Endometrial microvascular endothelial cells (primary cell): Measurements from ENCODE around the gene PNMA5. TPM values are rescaled to one million over a fixed set of nuclear protein-coding genes. Genes with fewer than 3 reads are reported as not detected.
"Not testable (repeated sequence)": the region's sequence is repeated elsewhere in the genome, so short reads cannot be mapped to it uniquely, and the experiment has no call there.

Experiments used
- in situ Hi-C: cut with HindIII; loops from 2 replicates; pipeline ENCODE4 v1.10.0; 2017; ENCODE audit warnings: low sequenced_read_pairs, low pct_unique_long_range_greater_than_20kb; ENCODE audit errors: inconsistent ontology term
- total RNA-seq: library from RNA; depleted of rRNA; stranded (reverse); fragments of >200 nt; gene quantifications from one replicate; pipeline ENCODE4 v1.2.3, GENCODE V29; 2015; ENCODE audit errors: inconsistent ontology term

PNMA5 gene
- total RNA-seq: not detected

DNA sequence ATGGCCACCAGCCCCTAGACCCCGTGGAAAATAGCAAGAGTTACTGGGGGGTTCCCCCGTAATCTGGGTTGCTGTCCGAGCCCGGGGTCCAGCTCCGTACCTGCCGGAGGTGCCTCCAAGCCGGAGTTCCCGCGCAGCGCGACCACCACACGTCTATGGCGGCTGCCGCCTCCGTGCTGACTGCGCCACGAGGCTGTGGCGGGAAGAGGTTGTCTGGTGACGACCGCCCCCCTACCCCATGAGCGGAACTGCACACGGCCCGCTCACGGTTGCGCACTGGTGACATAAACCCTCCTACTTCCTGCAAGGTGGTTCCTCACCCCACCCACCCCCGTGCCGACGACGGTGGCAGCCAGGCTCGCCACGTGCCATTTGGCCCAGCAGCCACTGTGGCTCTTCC, at the start of gene PNMA5:
TSS of gene PNMA5 (minus strand) at position 184 of the 400 bp plus-strand sequence. CDS start 2,518 bp downstream, outside the sequence.
- in situ Hi-C loops: no loop called here

DNA sequence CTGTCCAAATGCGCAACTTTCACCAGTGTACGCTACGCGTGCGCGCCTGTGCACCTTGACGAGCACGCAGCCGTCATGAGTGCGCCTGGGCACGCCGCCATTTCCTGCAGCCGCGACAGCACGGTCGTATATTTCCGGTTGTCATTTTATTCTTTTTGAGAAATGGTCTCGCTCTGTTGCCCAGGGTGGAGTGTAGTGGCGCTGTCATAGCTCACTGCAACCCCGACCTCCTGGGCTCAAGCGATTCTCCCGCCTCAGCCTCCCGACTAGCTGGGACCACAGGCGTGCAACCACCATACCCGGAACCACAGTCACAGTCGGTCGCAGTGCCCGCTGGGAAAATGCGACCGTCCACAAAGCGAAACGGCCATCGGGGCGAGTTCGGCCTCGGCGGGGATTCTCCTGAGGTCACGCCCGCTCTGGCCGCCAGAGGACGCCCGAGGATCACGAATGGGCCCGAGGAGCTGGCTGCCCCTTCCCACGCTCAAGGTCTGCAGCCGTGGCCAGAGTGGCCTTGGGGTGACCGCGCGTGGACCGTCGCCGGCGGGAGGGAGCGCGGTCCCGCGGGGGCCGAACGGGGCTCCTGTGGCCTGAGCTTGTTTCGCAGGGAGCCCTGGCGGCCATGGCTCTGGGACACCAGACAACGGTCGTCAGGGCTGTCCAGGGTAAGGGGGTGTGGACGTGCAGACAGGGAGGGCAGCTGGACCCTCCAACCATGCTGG, 38.6 kb upstream of the PNMA5 start:
- in situ Hi-C loops: no loop called here

DNA sequence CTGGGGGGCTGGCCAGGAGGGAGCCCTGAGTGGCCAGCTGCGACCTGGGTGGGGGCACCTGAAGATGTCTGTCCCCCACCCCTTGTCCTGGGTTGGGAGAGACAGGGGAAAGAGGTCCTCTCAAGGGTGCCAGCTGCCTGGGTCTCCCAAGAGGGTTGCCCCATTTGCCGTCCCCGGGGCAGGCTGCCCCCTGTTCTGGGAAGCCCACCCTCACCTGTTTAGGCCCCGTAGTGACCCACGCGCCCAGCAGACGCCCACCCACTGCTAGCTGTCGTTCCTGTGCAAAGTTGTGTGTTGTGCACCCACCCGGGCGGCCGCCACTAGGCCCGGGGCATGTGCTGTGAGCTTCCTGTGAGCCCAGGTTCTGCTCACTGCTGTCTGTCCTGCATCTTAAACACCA, 36.9 kb upstream of the PNMA5 start:
- in situ Hi-C loops: no loop called here

DNA sequence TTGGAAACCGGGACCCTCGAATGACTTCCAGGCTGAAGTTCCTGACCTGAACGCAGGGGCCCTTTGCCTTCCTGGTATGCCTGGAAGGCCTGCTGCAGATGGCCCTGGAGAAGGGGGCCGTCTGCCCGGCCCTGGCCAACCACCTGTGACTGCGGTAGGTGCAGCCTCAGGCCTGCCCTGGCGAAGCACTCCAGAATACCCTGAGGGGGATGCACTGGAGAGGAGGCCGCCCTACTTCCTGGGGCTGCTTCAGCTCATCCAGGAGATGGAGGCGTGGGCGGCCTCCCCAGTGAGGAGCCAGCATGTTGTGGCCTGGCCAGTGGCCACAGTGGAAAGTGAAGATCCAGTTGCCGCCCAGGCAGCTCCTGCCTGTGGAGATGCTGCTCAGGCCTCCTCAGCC, 36.0 kb upstream of the PNMA5 start:
- in situ Hi-C loops: no loop called here

DNA sequence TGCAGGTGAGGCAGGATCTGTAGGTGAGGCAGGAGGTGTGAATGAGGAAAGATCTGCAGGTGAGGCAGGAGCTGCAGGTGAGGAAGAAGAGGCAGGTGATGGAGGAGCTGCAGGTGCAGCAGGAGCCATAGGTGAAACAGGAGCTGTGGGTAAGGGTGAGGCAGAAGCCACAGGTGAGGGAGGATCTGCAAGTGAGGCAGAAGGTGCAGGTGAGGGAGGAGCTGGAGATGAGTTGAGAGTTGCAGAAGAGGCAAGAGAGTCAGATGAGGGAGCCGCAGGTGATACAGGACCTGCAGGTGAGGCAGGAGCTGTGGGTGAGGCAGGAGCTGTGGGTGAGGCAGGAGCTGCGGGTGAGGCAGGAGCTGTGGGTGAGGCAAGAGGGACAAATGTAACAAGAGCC, 35.2 kb upstream of the PNMA5 start:
- in situ Hi-C loops: no loop called here

DNA sequence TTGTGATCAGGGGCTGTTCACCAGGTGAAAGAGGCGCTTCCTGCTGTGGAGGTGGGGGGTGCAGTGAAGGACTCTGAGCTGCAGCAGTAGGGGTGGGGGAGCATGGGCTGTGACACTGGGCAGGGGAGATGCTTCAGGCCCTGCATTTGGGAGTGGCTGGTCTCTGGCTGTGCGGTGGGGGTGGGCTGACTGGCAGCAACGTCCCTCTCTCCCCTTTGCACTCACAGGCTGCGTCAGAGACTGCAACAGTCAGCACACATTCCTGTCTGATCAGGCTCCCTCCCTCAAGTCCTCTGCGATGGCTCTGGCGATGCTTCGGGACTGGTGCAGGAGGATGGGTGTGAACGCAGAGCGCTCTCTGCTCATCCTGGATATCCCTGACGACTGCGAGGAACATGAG, 34.6 kb upstream of the PNMA5 start:
- in situ Hi-C loops: not testable (repeated sequence)

DNA sequence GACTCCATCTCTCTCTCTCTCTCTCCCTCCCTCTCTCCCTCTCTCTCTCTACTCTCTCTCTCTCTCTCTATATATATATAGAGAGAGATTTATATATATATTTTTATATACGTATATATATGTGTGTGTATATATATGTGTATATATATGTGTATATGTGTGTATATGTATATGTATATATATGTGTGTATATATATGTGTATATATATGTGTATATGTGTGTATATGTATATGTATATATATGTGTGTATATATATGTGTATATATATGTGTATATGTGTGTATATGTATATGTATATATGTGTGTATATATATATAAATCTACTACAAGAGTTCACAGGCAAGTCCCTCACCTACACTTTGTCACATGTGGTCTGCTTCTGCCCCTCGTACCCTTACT, 32.6 kb upstream of the PNMA5 start:
- in situ Hi-C loops: not testable (repeated sequence)

DNA sequence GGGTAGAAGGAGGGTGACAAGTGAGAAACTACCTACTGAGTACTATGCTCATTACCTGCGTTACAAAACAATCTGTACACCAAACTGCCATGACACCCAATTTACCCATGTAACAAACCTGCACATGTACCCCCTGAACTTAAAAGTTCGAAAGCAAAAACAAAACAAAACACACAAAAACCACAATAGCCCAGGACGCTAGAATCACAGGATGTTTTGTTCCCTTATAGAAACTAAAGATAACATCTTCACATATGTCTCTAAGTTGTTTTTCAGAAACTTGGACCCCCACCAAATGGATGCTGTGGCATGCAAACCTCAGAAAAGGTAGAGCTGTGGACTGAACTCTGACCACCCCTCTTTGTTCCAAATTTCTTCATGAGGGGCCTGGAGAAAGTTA, 25.2 kb upstream of the PNMA5 start:
- in situ Hi-C loops: no loop called here

DNA sequence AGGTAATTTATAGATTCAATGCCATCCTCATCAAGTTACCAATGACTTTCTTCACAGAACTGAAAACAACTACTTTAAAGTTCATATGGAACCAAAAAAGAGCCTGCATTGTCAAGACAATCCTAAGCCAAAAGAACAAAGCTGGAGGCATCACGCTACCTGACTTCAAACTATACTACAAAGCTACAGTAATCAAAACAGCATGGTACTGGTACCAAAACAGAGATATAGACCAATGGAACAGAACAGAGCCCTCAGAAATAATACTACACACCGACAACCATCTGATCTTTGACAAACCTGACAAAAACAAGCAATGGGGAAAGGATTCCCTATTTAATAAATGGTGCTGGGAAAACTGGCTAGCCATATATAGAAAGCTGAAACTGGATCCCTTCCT, 23.3 kb upstream of the PNMA5 start:
- in situ Hi-C loops: not testable (repeated sequence)

DNA sequence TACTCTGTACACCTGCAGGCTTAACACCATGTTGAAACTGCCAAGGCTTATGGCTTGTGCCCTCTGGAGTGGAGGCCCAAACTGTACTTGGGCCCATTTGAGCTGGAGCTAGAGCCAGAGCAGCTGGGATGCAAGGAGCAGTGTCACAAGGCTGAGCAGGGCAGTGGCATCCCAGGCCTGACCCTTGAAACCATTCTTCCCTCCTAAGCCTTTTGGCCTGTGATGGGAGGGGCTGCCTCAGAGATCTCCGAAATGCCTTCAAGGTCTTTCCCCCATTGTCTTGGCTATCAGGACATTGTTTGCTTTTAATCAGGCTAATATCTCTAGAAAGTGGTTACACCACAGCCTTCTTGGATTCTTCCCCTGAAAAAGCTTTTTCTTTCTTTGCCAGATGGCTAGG, 10.9 kb upstream of the PNMA5 start:
- in situ Hi-C loops: no loop called here

DNA sequence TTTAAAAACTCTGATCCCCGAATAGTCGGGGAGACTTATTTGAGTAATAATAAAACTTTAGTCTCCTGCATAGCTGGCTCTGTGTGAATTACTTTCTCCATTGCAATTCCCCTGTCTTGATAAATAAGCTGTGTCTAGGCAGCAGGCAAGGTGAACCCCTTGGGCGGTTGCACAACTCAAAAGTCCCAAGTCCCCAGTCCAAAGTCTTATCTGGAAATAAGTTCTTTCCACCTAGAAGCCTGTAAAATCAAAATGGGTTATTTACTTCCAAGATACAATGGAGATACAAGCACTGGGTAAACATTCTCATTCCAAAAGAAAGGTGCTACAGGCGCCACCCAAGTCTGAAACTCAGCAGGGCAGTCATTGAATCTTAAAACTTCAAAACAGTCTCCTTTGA, 10.1 kb upstream of the PNMA5 start:
- in situ Hi-C loops: no loop called here

DNA sequence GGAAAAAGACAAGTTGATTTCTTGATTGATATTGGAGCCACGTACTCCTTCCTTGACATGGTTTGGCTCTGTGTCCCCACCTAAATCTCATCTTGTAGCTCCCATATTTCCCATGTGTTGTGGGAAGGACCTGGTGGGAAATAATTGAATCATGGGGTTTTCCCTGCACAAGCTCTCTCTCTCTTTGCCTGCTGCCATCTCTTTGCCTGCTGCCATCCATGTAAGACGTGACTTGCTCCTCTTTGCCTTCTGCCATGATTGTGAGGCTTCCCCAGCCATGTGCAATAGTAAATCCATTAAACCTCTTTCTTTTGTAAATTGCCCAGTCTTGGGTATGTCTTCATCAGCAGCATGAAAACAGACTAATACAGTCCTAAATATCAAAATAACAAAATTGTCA, 8.3 kb upstream of the PNMA5 start:
- in situ Hi-C loops: not testable (repeated sequence)

DNA sequence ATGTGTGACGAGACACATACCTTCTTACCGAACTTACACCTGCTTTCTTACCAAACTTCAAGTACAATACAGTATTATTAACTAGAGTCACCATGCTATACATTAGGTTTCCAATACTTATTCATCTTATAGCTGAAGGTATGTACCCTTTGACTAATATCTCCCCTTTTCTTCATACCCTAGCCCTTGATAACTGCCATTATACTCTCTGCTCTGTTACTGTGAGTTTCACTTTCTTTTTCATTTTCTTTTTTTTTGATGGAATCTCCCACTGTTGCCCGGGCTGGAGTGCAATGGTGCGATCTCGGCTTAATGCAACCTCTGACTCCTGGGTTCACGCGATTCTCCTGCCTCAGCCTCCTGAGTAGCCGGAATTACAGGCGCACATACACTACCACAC, 3.4 kb upstream of the PNMA5 start:
- in situ Hi-C loops: no loop called here

DNA sequence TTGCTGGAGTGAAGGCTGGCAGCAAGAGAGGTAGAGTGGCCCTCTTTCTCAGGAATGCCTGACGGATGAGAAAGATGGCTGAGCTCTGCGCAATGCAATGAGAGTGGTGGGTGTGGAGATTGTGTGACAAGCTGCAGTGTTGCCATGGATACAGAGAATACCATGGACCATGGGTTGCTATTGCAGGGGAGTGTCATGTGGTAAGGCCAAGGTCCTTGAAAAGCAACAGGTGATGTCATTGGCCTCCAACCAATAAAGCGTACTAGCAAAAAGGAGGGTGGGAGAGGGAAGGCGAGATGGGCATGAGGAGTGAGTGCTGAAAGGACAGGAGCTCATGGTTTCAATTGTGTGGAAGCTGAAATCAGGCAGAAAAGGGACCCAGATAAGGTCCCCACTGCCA, 1.8 kb downstream of the PNMA5 start:
- in situ Hi-C loops: no loop called here

DNA sequence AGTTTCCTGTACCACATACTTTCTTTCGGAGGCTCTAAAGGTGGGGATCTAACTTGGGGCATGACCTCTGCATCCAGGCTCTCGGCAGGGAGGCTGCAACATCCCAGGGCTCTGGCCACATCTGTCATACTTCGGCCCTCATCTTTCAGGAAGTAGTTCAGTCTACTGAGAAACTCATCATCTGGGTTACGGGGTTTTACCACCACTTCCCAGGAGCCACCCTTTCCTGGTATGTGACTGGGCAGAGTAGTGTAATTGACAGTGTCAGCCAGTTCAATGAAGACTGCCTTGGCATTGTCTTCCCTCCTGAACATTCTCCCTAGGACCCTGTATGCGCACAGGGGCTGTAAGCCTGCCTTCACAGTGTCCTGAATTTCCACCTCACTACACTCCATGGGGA, 2.8 kb downstream of the PNMA5 start:
- in situ Hi-C loops: no loop called here

DNA sequence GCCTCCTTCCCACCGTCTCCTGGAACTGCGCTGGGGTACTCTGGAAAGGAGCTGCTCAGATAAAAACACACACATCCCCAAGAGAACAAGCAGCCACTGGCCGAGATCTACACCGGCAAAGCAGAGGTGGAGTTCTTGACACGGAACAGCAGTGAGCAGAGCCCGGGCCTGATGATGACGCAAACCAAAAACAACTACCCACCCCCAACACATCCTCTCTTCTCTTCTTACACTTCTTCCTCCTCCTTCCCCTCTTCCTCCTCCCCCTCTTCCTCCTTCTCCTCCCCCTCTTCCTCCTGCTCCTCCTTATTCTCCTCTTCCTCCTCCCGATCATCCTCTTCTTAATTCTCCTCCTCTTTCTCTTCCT, 4.6 kb downstream of the PNMA5 start:
- in situ Hi-C loops: no loop called here

DNA sequence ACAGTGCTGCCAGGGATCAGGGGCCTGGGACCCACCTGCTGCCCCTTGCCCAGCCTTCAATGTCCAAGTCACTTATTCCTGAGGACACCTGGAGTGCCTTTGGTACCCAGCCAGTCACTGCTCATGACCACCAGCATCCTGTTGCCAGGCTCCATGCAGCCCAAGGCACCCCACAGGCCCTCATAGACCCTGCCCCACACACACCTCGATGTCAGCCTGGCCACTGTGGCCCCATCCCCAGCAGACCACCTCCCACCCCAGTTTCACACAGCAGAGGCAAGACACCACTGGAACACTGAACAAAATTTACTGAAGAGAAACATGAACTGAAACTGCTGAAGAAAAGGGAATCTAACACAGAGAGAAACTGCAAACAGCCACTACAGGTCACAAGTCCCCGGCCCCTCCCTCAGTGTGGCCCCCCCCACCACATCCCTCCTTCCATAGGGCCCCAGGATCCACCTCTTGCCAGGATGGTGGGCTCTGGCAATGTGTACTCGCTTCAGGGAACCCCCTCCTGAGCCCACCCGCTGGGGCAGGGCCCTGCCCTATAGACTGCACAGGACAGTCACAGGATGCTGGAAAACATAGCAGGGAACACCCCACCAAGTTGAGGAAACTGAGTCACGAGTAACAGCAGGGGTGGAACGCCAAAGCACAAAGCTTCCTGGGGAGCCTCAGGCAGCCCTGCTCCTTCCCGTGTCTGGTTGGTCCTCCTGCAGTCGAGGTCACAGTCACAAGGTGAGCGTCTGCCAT, 5.2 kb downstream of the PNMA5 start:
- in situ Hi-C loops: no loop called here

DNA sequence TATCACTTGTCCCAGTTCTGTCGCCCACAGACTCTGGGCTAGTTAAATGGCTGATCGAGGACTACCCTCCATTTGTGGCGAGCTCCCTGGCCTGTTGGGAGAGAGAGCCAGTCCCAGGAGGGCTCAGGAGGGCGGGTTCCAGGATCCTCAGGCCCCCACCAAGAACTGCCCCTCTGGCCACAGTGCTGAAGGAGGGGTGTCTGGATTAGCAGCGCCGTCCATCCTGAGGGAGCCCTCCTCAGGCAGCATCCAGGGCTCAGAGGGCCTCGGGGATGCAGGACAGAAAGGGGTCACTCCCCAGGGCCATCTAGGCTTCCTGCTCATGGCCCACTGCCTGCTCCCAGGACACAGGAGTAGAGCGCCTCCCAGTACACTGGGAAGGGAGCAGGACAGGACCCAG, 6.1 kb downstream of the PNMA5 start:
- in situ Hi-C loops: no loop called here

DNA sequence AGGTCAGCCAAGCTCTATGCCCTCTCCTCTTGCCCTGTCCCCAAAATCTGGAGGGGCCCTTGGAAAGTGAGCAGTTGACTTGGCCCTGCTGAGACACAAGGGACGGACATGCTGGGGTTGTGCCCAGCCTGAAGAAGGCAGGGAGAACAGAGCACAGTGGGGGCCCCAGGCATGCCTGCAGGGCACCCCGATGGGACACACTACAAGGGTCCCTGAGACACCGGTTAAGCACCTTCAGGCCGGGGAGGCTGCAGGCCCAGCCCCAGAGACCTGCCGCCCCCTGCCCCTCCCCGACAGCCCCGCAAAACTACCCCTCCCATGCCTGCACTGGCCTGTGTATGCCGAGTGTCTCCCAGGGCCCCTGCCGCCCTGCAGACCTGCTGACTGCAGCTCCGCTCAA, 6.8 kb downstream of the PNMA5 start:
- in situ Hi-C loops: not testable (repeated sequence)

DNA sequence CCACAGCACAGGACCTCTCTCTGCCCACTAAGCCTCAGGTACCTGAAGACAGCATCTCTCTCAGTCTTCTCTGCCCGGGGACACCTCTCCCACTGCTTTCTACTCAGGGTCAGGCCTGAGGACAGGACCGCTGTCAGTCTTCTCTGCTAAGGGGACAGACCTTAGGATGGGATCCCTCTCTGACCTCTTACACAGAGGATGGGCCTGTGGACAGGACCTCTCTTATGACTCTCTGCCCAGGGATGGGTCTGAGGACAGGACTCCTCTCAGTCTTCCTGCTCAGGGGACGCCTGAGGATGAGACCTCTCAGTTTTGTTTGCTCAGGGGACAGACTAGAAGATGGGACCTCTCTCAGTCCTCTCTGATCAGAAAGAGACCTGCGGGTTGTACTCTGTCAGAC, 8.5 kb downstream of the PNMA5 start:
- in situ Hi-C loops: not testable (repeated sequence)

DNA sequence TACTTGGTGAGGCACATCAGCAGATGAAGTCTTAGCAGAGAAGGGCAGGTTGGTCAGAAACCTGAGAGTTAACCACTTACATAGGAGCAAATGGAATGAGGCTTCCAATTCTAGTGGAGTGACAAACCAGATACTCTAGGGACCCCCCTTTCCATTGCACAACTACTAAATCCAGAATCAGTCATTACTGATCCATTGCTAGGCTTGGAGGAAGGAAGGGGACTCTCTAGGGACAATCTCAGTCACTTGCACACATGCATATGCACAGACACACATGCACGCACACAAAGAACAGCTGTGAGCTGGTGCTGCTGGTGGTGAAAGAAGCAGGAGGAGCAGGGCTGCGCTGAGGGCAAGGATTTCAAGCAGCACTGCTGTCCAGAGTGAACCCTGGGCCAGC, 25.7 kb downstream of the PNMA5 start:
- in situ Hi-C loops: no loop called here
